Left hindlimb (tissue), 1 donor: ENCODE results near the gene ACSF3.
"Not testable (repeated sequence)": the region's sequence is repeated elsewhere in the genome, so short reads cannot be mapped to it uniquely, and the experiment has no call there.

Source experiments
- DNase-seq: peaks from one replicate; pipeline ENCODE4 v3.0.0-alpha.2; 2018

ACSF3 gene

GRCh38 chr16:89179656-89180315, 86.1 kb downstream of the ACSF3 start:
- DNase-seq: no peak

GRCh38 chr16:89183463-89183862, 89.8 kb downstream of the ACSF3 start:
- peak; percentile 25 for DNase-seq

DNA sequence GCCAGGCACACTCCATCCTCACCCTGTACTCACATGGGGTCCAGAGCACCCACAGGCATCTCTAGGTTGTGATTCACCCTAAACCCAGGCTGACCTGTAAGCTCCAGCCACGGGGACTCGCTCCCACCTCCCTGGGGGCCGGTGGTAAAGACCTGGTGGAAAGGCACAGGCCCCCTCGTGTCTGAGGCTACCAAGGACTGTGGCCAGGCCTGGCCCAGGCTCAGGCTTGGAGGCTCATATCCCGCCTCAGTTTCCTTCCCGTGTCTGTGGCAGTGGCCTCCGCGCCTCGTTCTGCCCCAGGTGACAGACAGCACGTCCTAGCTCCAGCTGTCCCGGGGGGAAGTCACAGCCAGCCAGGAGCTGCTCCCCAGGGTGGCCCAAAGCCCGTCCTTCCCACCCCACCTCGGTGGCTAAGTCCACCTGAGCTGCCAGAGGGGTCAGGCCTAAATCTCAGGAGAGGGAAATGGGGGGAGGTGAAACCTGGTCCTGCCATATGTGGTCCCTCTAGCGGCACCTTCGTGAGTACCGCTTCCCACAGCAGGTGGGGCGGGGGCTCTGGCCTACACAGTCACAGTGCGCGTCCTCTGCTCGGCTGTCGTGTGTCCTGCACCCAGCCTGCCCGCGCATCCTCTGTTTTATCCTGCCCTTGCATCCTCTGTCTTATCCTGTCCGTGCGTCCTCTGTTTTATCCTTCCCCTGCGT, 90.5 kb downstream of the ACSF3 start:
- peak; percentile 24 for DNase-seq

- DNase-seq: no peak
Measured at GRCh38 chr16:89184677-89184932, 91.0 kb downstream of the ACSF3 start.

- peak; percentile 63 for DNase-seq
Measured at GRCh38 chr16:89184933-89185794, 91.5 kb downstream of the ACSF3 start.

DNA sequence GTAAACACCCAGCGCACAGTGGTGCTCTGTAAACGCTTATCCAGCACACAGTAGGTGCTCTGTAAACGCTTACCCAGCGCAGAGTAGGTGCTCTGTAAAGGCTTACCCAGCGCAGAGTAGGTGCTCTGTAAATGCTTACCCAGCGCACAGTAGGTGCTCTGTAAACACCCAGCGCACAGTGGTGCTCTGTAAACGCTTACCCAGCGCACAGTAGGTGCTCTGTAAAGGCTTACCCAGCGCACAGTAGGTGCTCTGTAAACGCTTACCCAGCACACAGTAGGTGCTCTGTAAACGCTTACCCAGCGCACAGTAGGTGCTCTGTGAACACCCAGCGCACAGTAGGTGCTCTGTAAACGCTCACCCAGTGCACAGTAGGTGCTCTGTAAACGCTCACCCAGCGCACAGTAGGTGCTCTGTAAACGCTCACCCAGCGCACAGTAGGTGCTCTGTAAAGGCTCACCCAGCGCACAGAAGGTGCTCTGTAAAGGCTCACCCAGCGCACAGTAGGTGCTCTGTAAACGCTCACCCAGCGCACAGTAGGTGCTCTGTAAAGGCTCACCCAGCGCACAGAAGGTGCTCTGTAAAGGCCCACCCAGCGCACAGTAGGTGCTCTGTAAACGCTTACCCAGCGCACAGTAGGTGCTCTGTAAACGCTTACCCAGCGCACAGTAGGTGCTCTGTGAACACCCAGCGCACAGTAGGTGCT, 92.4 kb downstream of the ACSF3 start:
- DNase-seq: not testable (repeated sequence)

- DNase-seq: not testable (repeated sequence)
Measured at GRCh38 chr16:89186593-89187031, 93.0 kb downstream of the ACSF3 start.

- DNase-seq: peak; percentile 40
Measured at GRCh38 chr16:89187032-89187769, 93.5 kb downstream of the ACSF3 start.

DNA sequence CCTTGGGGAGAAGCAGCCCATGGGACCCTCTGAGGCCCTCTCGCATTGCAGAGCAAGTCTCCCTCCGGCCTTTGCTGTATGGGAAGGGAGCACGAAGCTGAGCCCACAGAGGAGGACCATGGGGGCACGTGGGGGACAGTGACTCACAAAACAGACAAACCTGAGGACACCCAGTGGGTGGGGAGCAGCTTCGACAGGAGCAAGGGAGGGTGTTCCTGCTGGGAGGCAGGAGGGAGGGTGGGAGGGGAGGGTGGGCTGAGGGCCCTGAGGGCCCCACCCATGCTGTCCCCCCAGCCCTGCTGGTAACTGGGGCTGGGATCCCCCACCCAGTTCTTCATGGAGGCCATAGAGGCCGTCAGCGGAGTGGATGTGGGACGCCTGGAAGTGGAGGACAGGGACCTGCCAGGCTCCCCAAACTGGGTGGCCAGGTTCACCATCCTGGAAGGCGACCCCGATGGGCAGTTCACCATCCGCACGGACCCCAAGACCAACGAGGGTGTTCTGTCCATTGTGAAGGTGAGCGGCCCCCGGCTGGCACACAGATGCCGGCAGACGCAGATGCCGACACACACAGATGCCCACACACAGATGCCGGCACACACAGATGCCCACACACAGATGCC, 94.2 kb downstream of the ACSF3 start:
- no peak for DNase-seq

- DNase-seq: not testable (repeated sequence)
Measured at GRCh38 chr16:89188471-89189357, 95.1 kb downstream of the ACSF3 start.

GRCh38 chr16:89189358-89190025, 95.8 kb downstream of the ACSF3 start:
- DNase-seq: no peak

DNA sequence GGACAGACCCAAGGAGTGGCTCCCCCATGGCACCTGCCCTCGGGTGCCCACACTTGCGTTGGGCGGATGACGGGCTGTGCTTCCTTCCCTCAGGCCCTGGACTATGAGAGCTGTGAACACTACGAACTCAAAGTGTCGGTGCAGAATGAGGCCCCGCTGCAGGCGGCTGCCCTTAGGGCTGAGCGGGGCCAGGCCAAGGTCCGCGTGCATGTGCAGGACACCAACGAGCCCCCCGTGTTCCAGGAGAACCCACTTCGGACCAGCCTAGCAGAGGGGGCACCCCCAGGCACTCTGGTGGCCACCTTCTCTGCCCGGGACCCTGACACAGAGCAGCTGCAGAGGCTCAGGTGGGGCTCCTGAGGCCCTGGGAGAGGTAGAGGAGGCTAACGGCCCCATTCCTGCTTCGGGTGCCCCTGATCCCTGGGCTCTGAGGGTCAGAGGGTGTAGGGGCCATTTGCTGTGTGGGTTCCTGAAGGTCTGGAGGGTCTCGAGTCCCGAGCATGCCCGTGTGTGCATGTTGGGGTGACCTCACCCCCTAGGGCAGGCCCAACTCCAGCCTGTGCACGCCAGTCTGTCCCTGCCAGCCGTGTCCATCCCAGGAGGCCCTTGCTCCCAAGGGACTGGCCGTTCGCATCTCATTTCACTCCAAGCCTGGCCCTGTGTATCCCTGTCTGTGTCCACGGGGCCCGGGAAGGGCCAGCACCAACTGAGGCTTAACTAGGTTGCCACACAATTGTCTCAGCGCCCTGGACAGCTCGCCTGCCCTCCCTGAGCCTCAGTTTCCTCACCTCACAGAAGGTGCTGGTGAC, 96.7 kb downstream of the ACSF3 start:
- peak; percentile 33 for DNase-seq

DNA sequence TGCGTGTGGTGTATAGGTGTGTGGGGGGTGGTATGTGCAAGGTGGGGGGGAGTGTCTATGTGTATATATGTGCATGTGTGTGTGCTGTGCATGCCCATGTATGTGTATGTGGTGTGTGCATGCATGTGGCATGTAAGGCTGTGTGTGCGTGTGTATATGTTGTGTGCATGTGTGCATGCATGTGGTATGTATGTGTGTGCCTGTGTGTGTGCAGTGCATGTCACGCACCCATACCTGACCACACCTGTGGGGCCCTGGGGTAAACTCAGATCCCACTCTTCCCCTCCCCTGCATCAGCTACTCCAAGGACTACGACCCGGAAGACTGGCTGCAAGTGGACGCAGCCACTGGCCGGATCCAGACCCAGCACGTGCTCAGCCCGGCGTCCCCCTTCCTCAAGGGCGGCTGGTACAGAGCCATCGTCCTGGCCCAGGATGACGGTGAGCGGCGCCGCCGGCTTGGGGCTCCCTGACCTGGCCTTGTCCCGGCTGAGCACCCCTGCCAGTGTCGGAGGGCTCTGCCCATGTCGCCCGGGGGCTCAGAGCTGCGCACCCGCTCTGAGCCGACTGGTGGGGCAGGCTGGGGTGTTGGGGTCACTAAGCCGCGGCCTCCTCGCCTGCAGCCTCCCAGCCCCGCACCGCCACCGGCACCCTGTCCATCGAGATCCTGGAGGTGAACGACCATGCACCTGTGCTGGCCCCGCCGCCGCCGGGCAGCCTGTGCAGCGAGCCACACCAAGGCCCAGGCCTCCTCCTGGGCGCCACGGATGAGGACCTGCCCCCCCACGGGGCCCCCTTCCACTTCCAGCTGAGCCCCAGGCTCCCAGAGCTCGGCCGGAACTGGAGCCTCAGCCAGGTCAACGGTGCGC, 97.6 kb downstream of the ACSF3 start:
- peak; percentile 56 for DNase-seq

- DNase-seq: no peak
Measured at GRCh38 chr16:89191901-89192185, 98.2 kb downstream of the ACSF3 start.

DNA sequence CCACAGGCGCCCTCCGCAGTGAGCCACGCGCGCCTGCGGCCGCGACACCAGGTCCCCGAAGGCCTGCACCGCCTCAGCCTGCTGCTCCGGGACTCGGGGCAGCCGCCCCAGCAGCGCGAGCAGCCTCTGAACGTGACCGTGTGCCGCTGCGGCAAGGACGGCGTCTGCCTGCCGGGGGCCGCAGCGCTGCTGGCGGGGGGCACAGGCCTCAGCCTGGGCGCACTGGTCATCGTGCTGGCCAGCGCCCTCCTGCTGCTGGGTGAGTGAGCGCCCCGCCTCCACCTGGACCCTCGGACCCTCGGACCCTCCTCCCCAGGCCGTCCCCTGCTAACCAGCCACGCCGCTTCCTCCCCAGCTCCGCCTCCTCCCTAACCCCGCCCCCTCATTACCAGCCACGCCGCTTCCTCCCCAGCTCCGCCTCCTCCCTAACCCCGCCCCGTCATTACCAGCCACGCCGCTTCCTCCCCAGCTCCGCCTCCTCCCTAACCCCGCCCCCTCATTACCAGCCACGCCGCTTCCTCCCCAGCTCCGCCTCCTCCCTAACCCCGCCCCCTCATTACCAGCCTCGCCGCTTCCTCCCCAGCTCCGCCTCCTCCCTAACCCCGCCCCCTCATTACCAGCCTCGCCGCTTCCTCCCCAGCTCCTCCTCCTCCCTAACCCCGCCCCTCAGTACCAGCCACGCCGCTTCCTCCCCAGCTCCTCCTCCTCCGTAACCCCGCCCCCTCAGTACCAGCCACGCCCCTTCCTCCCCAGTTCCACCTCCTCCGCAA, 98.7 kb downstream of the ACSF3 start:
- peak; percentile 81 for DNase-seq

GRCh38 chr16:89192956-89193575, 99.4 kb downstream of the ACSF3 start:
- peak; percentile 91 for DNase-seq

DNA sequence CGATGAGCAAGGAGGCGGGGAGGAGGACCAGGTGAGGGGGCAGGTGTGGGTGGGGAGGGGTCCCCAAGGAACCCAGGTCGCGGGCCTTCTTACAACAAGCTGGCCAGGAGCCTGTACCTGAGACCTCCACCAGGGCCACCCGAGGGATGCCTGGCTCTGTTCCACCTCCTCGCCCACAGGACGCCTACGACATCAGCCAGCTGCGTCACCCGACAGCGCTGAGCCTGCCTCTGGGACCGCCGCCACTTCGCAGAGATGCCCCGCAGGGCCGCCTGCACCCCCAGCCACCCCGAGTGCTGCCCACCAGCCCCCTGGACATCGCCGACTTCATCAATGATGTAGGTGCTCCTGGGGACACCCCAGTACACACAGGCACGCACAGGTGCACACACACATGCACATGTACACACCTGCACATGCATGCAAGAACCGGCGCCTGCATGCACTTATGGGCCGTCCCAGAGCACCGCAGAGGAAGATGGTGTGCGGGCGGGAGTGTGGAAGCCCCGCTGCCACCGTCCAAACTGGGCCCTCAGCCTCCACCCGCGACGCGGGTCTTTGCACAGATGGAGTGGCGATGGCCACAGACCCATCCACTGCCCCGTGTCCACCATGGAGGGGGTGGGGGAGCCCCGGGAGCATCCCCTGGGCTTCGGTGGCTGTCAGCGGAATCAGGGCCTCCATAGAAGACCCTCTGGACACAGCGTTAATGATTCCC, 100.1 kb downstream of the ACSF3 start:
- no peak for DNase-seq
